Loucy (cell line): ENCODE data around the gene ASB2.

Experiments used
- H2AFZ ChIP-seq: fragments of 200-600 bp; sonication (generic); 2 replicates; pipeline ENCODE4 v1.6.0; 2016; ENCODE audit warnings: antibody characterized with exemption, mild to moderate bottlenecking, low read length, moderate library complexity
- H3F3A ChIP-seq: fragments of 200-600 bp; 2 replicates; pipeline ENCODE4 v1.6.0; 2016; ENCODE audit warnings: antibody characterized with exemption, low read depth, mild to moderate bottlenecking
- H3K27me3 ChIP-seq: fragments of 200-600 bp; sonication (generic); 2 replicates; pipeline ENCODE4 v1.6.1; 2014; ENCODE audit warnings: low read length, mild to moderate bottlenecking; ENCODE audit not compliant: insufficient read depth, poor library complexity, severe bottlenecking
- H3K36me3 ChIP-seq: fragments of 200-600 bp; sonication (generic); 2 replicates; pipeline ENCODE4 v1.6.1; 2016; ENCODE audit warnings: low read length; ENCODE audit not compliant: insufficient read depth
- H3K4me1 ChIP-seq: fragments of 200-600 bp; sonication (generic); 2 replicates; pipeline ENCODE4 v1.5.1; 2014; ENCODE audit warnings: low read length, mild to moderate bottlenecking; ENCODE audit not compliant: insufficient read depth, poor library complexity, severe bottlenecking
- H3K4me2 ChIP-seq: fragments of 200-600 bp; sonication (generic); 2 replicates; pipeline ENCODE4 v1.6.0; 2014; ENCODE audit warnings: antibody characterized with exemption, low read length, low read depth, mild to moderate bottlenecking; ENCODE audit not compliant: poor library complexity, severe bottlenecking
- H3K4me3 ChIP-seq: fragments of 200-600 bp; sonication (generic); 2 replicates; pipeline ENCODE4 v1.5.1; 2014; ENCODE audit warnings: low read length, mild to moderate bottlenecking, mixed read lengths; ENCODE audit not compliant: poor library complexity, severe bottlenecking
- H3K79me2 ChIP-seq: fragments of 200-600 bp; sonication (generic); 2 replicates; pipeline ENCODE4 v1.6.1; 2014; ENCODE audit warnings: low read length; ENCODE audit not compliant: insufficient read depth
- H3K9ac ChIP-seq: fragments of 200-600 bp; sonication (generic); 2 replicates; pipeline ENCODE4 v1.6.0; 2014; ENCODE audit warnings: mild to moderate bottlenecking, low read depth, low read length, moderate library complexity; ENCODE audit not compliant: poor library complexity, severe bottlenecking
- H3K9me2 ChIP-seq: fragments of 200-600 bp; sonication (generic); replicated peaks from 2 replicates; pipeline ENCODE4 v1.6.1; 2016; ENCODE audit warnings: low read depth, low read length, mixed read lengths
- H3K9me3 ChIP-seq: fragments of 200-600 bp; sonication (generic); 2 replicates; pipeline ENCODE4 v1.6.1; 2014; ENCODE audit warnings: mild to moderate bottlenecking, antibody characterized with exemption, low read length, low read depth; ENCODE audit not compliant: insufficient read depth
- H4K20me1 ChIP-seq: fragments of 200-600 bp; sonication (generic); 2 replicates; pipeline ENCODE4 v1.6.0; 2014; ENCODE audit warnings: antibody characterized with exemption, low read length, mild to moderate bottlenecking; ENCODE audit not compliant: insufficient read depth, poor library complexity, severe bottlenecking
- CTCF ChIP-seq: fragments of 200-600 bp; sonication (generic); conservative IDR thresholded peaks from 2 replicates; pipeline ENCODE4 v1.5.1; 2014; ENCODE audit warnings: mild to moderate bottlenecking, antibody characterized with exemption, low read length
- EZH2phosphoT487 ChIP-seq: fragments of 200-600 bp; IDR thresholded peaks from 2 replicates; pipeline ENCODE4 v1.6.1; 2018; ENCODE audit warnings: antibody characterized with exemption, mild to moderate bottlenecking, moderate library complexity, borderline replicate concordance

ASB2 gene

GRCh38 chr14:93947282-93947681 is 29.1 kb downstream of the ASB2 start:
- no peak overlapping the region for H3K9ac ChIP-seq
- H3K4me3 ChIP-seq: no peak overlapping the region
- H3K4me2 ChIP-seq: no peak overlapping the region
- H2AFZ ChIP-seq: no peak overlapping the region
- TF ChIP-seq CTCF (no peak), EZH2phosphoT487 (no peak)
- H3K36me3 ChIP-seq: no peaks in the 10 kb centered on the region
- H3K9me3 ChIP-seq: no peaks in the 10 kb centered on the region
- no peaks in the 10 kb centered on the region for H3F3A ChIP-seq
- H3K27me3 ChIP-seq: no peaks in the 10 kb centered on the region
- H3K4me1 ChIP-seq: no peaks in the 10 kb centered on the region
- H4K20me1 ChIP-seq: no peaks in the 10 kb centered on the region
- H3K79me2 ChIP-seq: no peaks in the 10 kb centered on the region
- H3K9me2 ChIP-seq: no peaks in the 10 kb centered on the region

GRCh38 chr14:93946541-93947090 is 29.8 kb downstream of the ASB2 start:
- H3K27me3 ChIP-seq: no peaks in the 10 kb centered on the region

GRCh38 chr14:93946104-93946503 is 30.3 kb downstream of the ASB2 start:
- H3K27me3 ChIP-seq: no peaks in the 10 kb centered on the region
- H3K9me2 ChIP-seq: no peaks in the 10 kb centered on the region
- TF ChIP-seq CTCF: no peak
- no peak for TF ChIP-seq EZH2phosphoT487
- no peaks in the 10 kb centered on the region for H3F3A ChIP-seq
- H3K36me3 ChIP-seq: no peaks in the 10 kb centered on the region
- H2AFZ ChIP-seq: no peak overlapping the region
- H3K9ac ChIP-seq: no peak overlapping the region
- no peak overlapping the region for H3K4me2 ChIP-seq
- no peaks in the 10 kb centered on the region for H4K20me1 ChIP-seq
- H3K9me3 ChIP-seq: no peaks in the 10 kb centered on the region
- no peaks in the 10 kb centered on the region for H3K79me2 ChIP-seq
- H3K4me3 ChIP-seq: no peak overlapping the region
- H3K4me1 ChIP-seq: no peaks in the 10 kb centered on the region

More at GRCh38 chr14:93946541-93947090, 29.8 kb downstream of the ASB2 start:
- no peak overlapping the region for H3K4me2 ChIP-seq
- H3K36me3 ChIP-seq: no peaks in the 10 kb centered on the region
- H3K4me3 ChIP-seq: no peak overlapping the region
- H3K4me1 ChIP-seq: no peaks in the 10 kb centered on the region
- no peaks in the 10 kb centered on the region for H3K9me3 ChIP-seq
- no peaks in the 10 kb centered on the region for H3K9me2 ChIP-seq
- no peaks in the 10 kb centered on the region for H3F3A ChIP-seq
- H2AFZ ChIP-seq: no peak overlapping the region
- H4K20me1 ChIP-seq: no peaks in the 10 kb centered on the region
- no peak overlapping the region for H3K9ac ChIP-seq
- no peaks in the 10 kb centered on the region for H3K79me2 ChIP-seq
- no peak for TF ChIP-seq EZH2phosphoT487
- TF ChIP-seq CTCF: no peak
